Natural killer cell (primary cell): ENCODE results near the gene UTS2R. TPM values are rescaled to one million over a fixed set of nuclear protein-coding genes. Genes with fewer than 3 reads are reported as not detected.
A peak's percentile ranks its signal among the peaks of the same experiment; 100 is the strongest.

ENCODE experiments used
- ATAC-seq, 3 donors: fragments of 150-1000 bp in 2 of 3; fragments of 200-7000 bp in 1 of 3; cut with Tn5 transposase; 1 replicate in 1 of 3; 2 replicates in 2 of 3; pipeline ENCODE4 v1.10.0; 2021; ENCODE audit warnings: mild to moderate bottlenecking in 2 of 3, moderate library complexity in 2 of 3
- DNase-seq, 2 donors: peaks; one replicate each; pipeline versions ENCODE4 v3.0.0 to v3.0.0-alpha.2; 2013 to 2021; ENCODE audit warnings: mixed read lengths in 1 of 2
- H3K27ac ChIP-seq: one replicate; pipeline ENCODE4 v1.5.1; 2013; ENCODE audit warnings: mild to moderate bottlenecking, low read length
- H3K27me3 ChIP-seq: one replicate; pipeline ENCODE4 v1.6.1; 2013; ENCODE audit warnings: low read length; ENCODE audit not compliant: control insufficient read depth, insufficient read depth
- H3K36me3 ChIP-seq: one replicate; pipeline ENCODE4 v1.6.1; 2013; ENCODE audit warnings: low read length; ENCODE audit not compliant: control insufficient read depth, insufficient read depth
- H3K4me1 ChIP-seq: one replicate; pipeline ENCODE4 v1.6.1; 2013; ENCODE audit warnings: low read length; ENCODE audit not compliant: control insufficient read depth, insufficient read depth
- H3K4me3 ChIP-seq: one replicate; pipeline ENCODE4 v1.5.1; 2013; ENCODE audit warnings: low read length
- H3K9me3 ChIP-seq: one replicate; pipeline ENCODE4 v1.6.1; 2013; ENCODE audit warnings: low read length; ENCODE audit not compliant: control insufficient read depth, insufficient read depth
- H3K27ac Mint-ChIP-seq, 2 donors: one replicate each; pipeline ENCODE4 v1.8.0; 2022; ENCODE audit warnings: mild to moderate bottlenecking in 2 of 2, mixed read lengths in 2 of 2, moderate library complexity in 1 of 2
- H3K27me3 Mint-ChIP-seq, 2 donors: one replicate each; pipeline ENCODE4 v1.8.0; 2022; ENCODE audit warnings: low read depth in 2 of 2, mixed read lengths in 2 of 2
- H3K36me3 Mint-ChIP-seq: one replicate; pipeline ENCODE4 v1.8.0; 2022; ENCODE audit warnings: mixed read lengths
- H3K4me1 Mint-ChIP-seq, 2 donors: one replicate each; pipeline ENCODE4 v1.8.0; 2022; ENCODE audit warnings: mixed read lengths in 2 of 2
- H3K4me3 Mint-ChIP-seq: one replicate; pipeline ENCODE4 v1.8.0; 2022; ENCODE audit warnings: mild to moderate bottlenecking, moderate library complexity, mixed read lengths
- H3K9me3 Mint-ChIP-seq, 2 donors: one replicate each; pipeline ENCODE4 v1.8.0; 2022; ENCODE audit warnings: mixed read lengths in 2 of 2
- CTCF ChIP-seq: fragments of 200-600 bp; IDR thresholded peaks from one replicate; pipeline ENCODE4 v1.8.0; 2022; ENCODE audit warnings: antibody characterized with exemption
- WGBS: methylation state at CpG from one replicate; pipeline ENCODE4 v1.1.7; 2013; ENCODE audit warnings: missing lambda C conversion rate; ENCODE audit not compliant: insufficient coverage; 5-methylcytosine and 5-hydroxymethylcytosine counted together
- intact Hi-C: fragments of 100-400 bp; cut with micrococcal nuclease; formaldehyde crosslinking; loops from one replicate; pipeline ENCODE4 v1.14.2; 2022
- total RNA-seq, 4 donors: library from RNA; stranded (reverse); fragments of 120-200 nt in 1 of 4; gene quantifications; one replicate each; pipeline versions ENCODE4 v1.2.3 to v1.2.4, GENCODE V29; 2013 to 2022

Gene UTS2R
- total RNA-seq, 3 donors from 2014 or later (not counting 1 experiment from before 2014, with no cell fraction given): 0.28 TPM; not detected in 2

DNA sequence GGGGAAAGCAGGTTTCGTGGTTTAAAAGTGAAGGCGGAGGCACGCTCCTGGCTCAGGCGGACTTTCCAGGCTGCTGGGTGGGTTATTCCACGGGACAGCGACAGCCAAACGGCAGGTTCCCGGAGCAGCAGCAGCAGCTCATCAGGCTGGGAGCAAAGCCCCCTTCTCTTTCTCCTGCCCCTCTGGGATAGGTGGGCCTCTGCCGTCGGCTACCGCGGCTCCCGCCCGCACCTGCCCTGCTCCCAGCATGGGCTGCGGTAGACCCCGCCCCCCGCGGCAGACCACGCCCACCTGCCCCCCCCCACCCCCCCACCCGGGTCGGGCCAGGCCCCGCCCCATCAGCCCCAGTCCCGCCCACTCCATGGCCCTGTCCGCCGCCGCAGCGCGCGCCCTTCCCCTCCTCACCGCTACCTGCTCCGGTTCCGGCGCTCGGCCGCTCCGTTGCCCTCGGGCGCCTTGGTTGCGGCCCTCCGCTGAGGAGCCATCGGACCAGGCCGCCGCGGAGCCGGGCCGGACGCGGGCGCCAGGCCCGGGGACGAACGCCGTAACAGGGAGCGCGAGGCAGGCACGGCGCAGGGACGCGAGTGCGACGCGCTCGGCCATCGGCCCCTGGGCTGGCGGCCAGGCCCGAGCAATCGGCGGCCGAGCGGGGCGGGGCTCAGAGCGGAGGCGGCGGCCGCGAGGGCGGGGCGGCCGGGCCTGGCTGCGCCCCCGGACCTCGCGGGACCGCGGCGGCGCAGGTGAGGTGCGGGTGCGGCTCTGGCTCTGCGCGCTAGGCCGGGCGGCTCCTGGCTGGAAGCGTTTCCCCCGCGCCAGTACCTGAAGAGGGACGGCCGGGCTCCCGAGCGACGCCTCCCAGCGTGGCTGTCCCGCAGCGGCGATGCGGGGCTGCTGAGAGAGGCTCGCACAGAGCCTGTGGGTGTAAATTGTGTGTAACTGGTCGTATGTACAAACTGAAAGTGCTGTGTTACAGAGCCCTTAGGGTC is 46.7 kb downstream of the UTS2R start, which contains the start of the genes HEXD and OGFOD3:
Gene HEXD, plus strand, starts transcription at position 347 of the 986 bp plus-strand sequence. CDS start 1,453 bp downstream, outside the sequence.
Gene OGFOD3, minus strand, starts transcription at position 586 of the 986 bp plus-strand sequence. Its CDS starts 101 bp downstream, at position 485.
- Mint-ChIP-seq H3K27me3 (no peaks in the 10 kb centered on the region), H3K4me1 (peaks cover 32 to 36% of the 10 kb centered on the region in 2 donors), H3K27ac (peak within 1 kb of the TSS; percentile 84 to 92), H3K36me3 (peaks cover 16% of the 10 kb centered on the region), H3K4me3 (peak within 1 kb of the TSS; percentile 92), H3K9me3 (no peaks in the 10 kb centered on the region)
- Histone ChIP-seq H3K36me3 (peaks cover 12% of the 10 kb centered on the region), H3K27me3 (no peaks in the 10 kb centered on the region), H3K4me3 (peak within 1 kb of the TSS; percentile 84), H3K9me3 (no peaks in the 10 kb centered on the region), H3K27ac (peak within 1 kb of the TSS; percentile 72), H3K4me1 (peaks cover 21% of the 10 kb centered on the region)
- intact Hi-C loops: loop anchor here (1.0 to 10.0 kb wide), 4 partner anchors 32 to 173 kb away; partner anchors contain the start of genes CYBC1 and NARF
- peak; percentile 89 to 94 for DNase-seq
- ATAC-seq: peak; percentile 86 to 95 (median 87)
- no peak for TF ChIP-seq CTCF
- 2% methylated on average over 97 of the region's 108 CpGs for WGBS

DNA sequence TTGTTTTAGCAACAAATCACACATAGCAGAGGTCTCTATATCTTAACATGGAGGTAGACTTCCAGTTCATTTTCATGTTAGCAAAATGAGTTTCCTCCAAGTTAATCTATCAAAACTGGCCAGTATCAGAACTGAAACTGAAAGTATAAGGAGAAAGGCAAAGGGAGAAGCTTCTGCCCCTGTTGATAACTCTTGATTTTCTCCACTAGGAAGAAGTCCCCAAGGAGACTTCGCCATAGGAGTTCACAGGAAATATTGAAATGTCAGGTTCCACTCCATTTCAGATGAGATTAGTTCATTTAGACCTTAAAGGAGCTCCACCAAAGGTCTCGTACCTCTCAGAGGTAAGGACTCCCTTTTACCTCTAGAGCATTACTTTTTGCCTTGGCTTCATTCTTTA is 48.0 kb downstream of the UTS2R start:
- WGBS: 26% methylated on average over 2 of the region's 2 CpGs
- H3K4me1 ChIP-seq: peaks cover 23% of the 10 kb centered on the region
- intact Hi-C loops: loop anchor here (2.0 to 10.0 kb wide), 3 partner anchors 39 to 175 kb away; partner anchors contain the start of gene NARF

DNA sequence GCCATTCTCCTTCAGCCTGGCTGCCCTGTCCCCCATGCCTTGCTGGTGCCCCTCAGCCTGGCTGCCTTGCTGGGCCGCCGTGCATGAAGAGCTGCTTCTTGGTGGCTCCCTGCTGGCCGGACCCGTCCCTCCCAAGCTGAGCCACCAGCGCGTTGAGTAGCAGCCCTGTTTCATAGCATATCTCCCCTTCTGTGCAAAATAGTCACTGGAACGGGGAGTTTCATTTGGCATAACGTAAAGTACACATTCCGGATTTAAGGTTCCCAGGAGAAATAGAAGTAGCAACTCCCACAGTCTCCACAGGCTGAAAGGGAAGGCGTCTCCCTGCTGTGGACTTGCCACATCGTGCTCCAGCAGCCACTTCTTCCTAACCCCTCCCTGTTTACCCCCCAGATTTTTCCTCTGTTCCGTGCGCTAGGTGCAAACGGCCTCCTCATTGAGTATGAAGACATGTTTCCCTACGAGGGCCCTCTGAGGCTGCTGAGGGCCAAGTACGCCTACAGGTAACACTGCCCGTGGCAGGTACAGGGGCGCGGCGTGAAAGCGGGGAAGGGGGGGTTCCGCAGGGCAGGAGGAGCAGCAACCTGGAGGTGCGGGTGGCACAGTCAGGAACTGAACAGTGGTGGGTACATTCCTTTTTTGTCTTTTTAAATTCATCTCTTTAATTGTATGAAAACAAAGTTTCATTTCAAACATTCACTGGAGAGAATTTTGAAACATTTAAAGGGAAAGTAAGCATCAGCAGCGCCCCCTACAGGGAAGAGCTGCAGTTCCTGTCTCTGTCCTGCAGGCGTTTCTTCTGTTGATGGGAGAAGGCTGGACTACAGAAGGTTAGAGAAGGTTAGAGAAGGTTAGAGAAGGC is 52.7 kb downstream of the UTS2R start:
- H3K27me3 ChIP-seq: no peaks in the 10 kb centered on the region
- DNase-seq (peak; percentile 44 to 79), ATAC-seq (peak in 2 of 3 donors; percentile 57 to 77)
- H3K9me3 ChIP-seq: no peaks in the 10 kb centered on the region
- H3K4me3 ChIP-seq: no peak overlapping the region
- Mint-ChIP-seq H3K27ac (peak overlapping the region; percentile 10 to 12), H3K36me3 (peaks cover 16% of the 10 kb centered on the region), H3K27me3 (no peaks in the 10 kb centered on the region), H3K4me3 (peak overlapping the region; percentile 38), H3K4me1 (peaks cover 34 to 48% of the 10 kb centered on the region in 2 donors), H3K9me3 (no peaks in the 10 kb centered on the region)
- intact Hi-C loops: no loop called here
- no peak overlapping the region for H3K27ac ChIP-seq
- 91% methylated on average over 24 of the region's 25 CpGs for WGBS
- TF ChIP-seq CTCF: peak; percentile 68
- peaks cover 11% of the 10 kb centered on the region for H3K36me3 ChIP-seq
- peaks cover 25% of the 10 kb centered on the region for H3K4me1 ChIP-seq

More for the DNA sequence above, 48.0 kb downstream of the UTS2R start:
- Mint-ChIP-seq H3K4me1 (peaks cover 32 to 33% of the 10 kb centered on the region in 2 donors), H3K4me3 (peak overlapping the region; percentile 92), H3K9me3 (no peaks in the 10 kb centered on the region), H3K36me3 (peaks cover 16% of the 10 kb centered on the region), H3K27ac (peak overlapping the region; percentile 84 to 92), H3K27me3 (no peaks in the 10 kb centered on the region)
- H3K4me3 ChIP-seq: peak overlapping the region; percentile 84
- H3K9me3 ChIP-seq: no peaks in the 10 kb centered on the region
- ATAC-seq (no peak), DNase-seq (peak in 1 of 2 donors; percentile 45)
- peak overlapping the region; percentile 72 for H3K27ac ChIP-seq
- H3K36me3 ChIP-seq: peaks cover 14% of the 10 kb centered on the region
- TF ChIP-seq CTCF: no peak
- H3K27me3 ChIP-seq: no peaks in the 10 kb centered on the region
